ENCODE results near the gene CPNE6.

GRCh38 chr14:24053548-24054323 is 17.6 kb upstream of the CPNE6 start:
- TF ChIP-seq ZNF843 (tag by site-specific recombination; IDR thresholded peaks at IDR 0.05) (no peak), OVOL3 (tag by site-specific recombination; IDR thresholded peaks at IDR 0.05) (no peak), KLF10 (tag by site-specific recombination; IDR thresholded peaks at IDR 0.05) (no peak), YY1 (tag by site-specific recombination; IDR thresholded peaks at IDR 0.05) (no peak), CTCF (tag by site-specific recombination; IDR thresholded peaks at IDR 0.05) (no peak), ZBTB11 (tag by site-specific recombination; conservative IDR thresholded peaks at IDR 0.05; ENCODE audit: low read depth) (no peak), ZBTB21 (tag by site-specific recombination; IDR thresholded peaks at IDR 0.05) (no peak), ZNF513 (tag by site-specific recombination; IDR thresholded peaks at IDR 0.05) (no peak), ZNF777 (tag by site-specific recombination; IDR thresholded peaks at IDR 0.05; ENCODE audit: borderline replicate concordance) (no peak), ZNF26 (tag by site-specific recombination; IDR thresholded peaks at IDR 0.05) (no peak), ZNF791 (tag by site-specific recombination; IDR thresholded peaks at IDR 0.05) (no peak), ZNF184 (tag by site-specific recombination; IDR thresholded peaks at IDR 0.05) (no peak), RBAK (tag by site-specific recombination; IDR thresholded peaks at IDR 0.05) (no peak), ZSCAN4 (tag by site-specific recombination; IDR thresholded peaks at IDR 0.05) (no peak)

Measured in HEK293 (cell line).